NCI-H2171 treated with DMSO at 0.1 percent for 48 hours (cell line): ENCODE data around the gene CAMTA1.
A peak's percentile ranks its signal among the peaks of the same experiment; 100 is the strongest.
"Not testable (repeated sequence)": the region's sequence is repeated elsewhere in the genome, so short reads cannot be mapped to it uniquely, and the experiment has no call there.

ENCODE experiments used
- DNase-seq: peaks from one replicate; lab custom pipeline; 2025; lab: John Stamatoyannopoulos, UW

Gene CAMTA1

GRCh38 chr1:7679159-7679872 lies 894.1 kb downstream of the CAMTA1 start:
- DNase-seq: no peak

GRCh38 chr1:7679873-7680206 lies 894.6 kb downstream of the CAMTA1 start:
- DNase-seq: peak; percentile 28

- peak; percentile 63 for DNase-seq
These were observed 895.1 kb downstream of the CAMTA1 start for GRCh38 chr1:7680207-7680954.

GRCh38 chr1:7680955-7681268 lies 895.7 kb downstream of the CAMTA1 start:
- DNase-seq: peak; percentile 49

GRCh38 chr1:7681401-7681800 lies 896.1 kb downstream of the CAMTA1 start:
- DNase-seq: no peak

GRCh38 chr1:7683521-7683920 lies 898.3 kb downstream of the CAMTA1 start:
- no peak for DNase-seq

- peak; percentile 58 for DNase-seq
These were observed 898.9 kb downstream of the CAMTA1 start for GRCh38 chr1:7684132-7684531.

GRCh38 chr1:7684861-7685635 lies 899.8 kb downstream of the CAMTA1 start:
- DNase-seq: no peak

- DNase-seq: no peak
These were observed 901.1 kb downstream of the CAMTA1 start for GRCh38 chr1:7686301-7686850.

- DNase-seq: no peak
These were observed 902.2 kb downstream of the CAMTA1 start for GRCh38 chr1:7687411-7687810.

GRCh38 chr1:7688659-7689058 lies 903.4 kb downstream of the CAMTA1 start:
- no peak for DNase-seq

- DNase-seq: not testable (repeated sequence)
These were observed 904.1 kb downstream of the CAMTA1 start for GRCh38 chr1:7689307-7689706.

- DNase-seq: no peak
These were observed 904.8 kb downstream of the CAMTA1 start for GRCh38 chr1:7690076-7690475.

GRCh38 chr1:7690496-7691182 lies 905.4 kb downstream of the CAMTA1 start:
- DNase-seq: peak; percentile 67

GRCh38 chr1:7691576-7691975 lies 906.3 kb downstream of the CAMTA1 start:
- DNase-seq: no peak

- DNase-seq: no peak
These were observed 906.8 kb downstream of the CAMTA1 start for GRCh38 chr1:7692005-7692404.

- DNase-seq: not testable (repeated sequence)
These were observed 907.8 kb downstream of the CAMTA1 start for GRCh38 chr1:7693037-7693436.

GRCh38 chr1:7693662-7694061 lies 908.4 kb downstream of the CAMTA1 start:
- DNase-seq: no peak

GRCh38 chr1:7694600-7695496 lies 909.6 kb downstream of the CAMTA1 start:
- no peak for DNase-seq

GRCh38 chr1:7695497-7696117 lies 910.4 kb downstream of the CAMTA1 start:
- no peak for DNase-seq

GRCh38 chr1:7698641-7699040 lies 913.4 kb downstream of the CAMTA1 start:
- DNase-seq: no peak
